ENCODE data around the gene OTOP3. TPM values are rescaled to one million over a fixed set of nuclear protein-coding genes. Genes with fewer than 3 reads are reported as not detected.

Gene OTOP3
- total and polyA plus RNA-seq, 2 donors (not counting 3 experiments of a cell fraction or from before 2014, with no cell fraction given), result not detected

DNA sequence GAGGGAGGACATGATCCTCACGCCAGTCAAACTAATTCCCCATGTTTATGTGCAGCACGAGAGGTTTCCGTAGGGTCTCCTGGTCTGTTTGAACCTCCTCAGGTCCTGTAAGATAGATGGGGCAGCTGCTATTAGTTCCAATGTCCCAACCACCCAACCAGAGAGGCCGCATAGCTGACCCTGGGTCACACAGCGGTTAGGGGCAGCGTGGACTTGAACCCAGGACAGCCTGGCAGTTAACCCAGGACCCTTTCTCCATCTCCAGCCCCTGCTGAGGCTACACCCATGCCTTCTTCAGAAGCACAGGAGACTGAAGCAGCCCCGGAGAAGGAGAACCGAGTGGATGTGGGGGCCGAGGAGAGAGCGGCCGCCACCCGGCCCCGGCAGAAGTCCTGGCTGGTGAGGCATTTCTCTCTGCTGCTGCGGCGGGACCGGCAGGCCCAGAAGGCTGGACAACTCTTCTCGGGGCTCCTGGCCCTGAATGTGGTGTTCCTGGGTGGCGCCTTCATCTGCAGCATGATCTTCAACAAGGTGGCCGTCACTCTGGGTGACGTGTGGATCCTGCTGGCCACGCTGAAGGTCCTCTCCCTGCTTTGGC lies 5.5 kb downstream of the OTOP3 start:
- TF ChIP-seq GATA2 (IDR thresholded peaks at IDR 0.05; ENCODE audit: insufficient read depth, insufficient read length, low read depth, low read length), result no peak
- no peak for TF ChIP-seq POLR2AphosphoS5 (IDR thresholded peaks at IDR 0.05; ENCODE audit: insufficient read depth, low read depth, low read length)
- TF ChIP-seq EZH2 (IDR thresholded peaks at IDR 0.05; ENCODE audit: borderline replicate concordance, low read depth, low read length, severe bottlenecking), result no peak
- no peak for TF ChIP-seq JUN (IDR thresholded peaks at IDR 0.05; ENCODE audit: borderline replicate concordance, insufficient read depth, insufficient read length, low read depth)
- TF ChIP-seq MYC (IDR thresholded peaks at IDR 0.05; ENCODE audit: low read depth, low read length), result no peak
- no peak for TF ChIP-seq FOS (IDR thresholded peaks at IDR 0.05; ENCODE audit: borderline replicate concordance, insufficient read depth, low read length)
- no peak for TF ChIP-seq POLR2A (IDR thresholded peaks at IDR 0.05; ENCODE audit: low read depth, low read length)
- TF ChIP-seq, protein P1, sequence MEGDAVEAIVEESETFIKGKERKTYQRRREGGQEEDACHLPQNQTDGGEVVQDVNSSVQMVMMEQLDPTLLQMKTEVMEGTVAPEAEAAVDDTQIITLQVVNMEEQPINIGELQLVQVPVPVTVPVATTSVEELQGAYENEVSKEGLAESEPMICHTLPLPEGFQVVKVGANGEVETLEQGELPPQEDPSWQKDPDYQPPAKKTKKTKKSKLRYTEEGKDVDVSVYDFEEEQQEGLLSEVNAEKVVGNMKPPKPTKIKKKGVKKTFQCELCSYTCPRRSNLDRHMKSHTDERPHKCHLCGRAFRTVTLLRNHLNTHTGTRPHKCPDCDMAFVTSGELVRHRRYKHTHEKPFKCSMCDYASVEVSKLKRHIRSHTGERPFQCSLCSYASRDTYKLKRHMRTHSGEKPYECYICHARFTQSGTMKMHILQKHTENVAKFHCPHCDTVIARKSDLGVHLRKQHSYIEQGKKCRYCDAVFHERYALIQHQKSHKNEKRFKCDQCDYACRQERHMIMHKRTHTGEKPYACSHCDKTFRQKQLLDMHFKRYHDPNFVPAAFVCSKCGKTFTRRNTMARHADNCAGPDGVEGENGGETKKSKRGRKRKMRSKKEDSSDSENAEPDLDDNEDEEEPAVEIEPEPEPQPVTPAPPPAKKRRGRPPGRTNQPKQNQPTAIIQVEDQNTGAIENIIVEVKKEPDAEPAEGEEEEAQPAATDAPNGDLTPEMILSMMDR (IDR thresholded peaks at IDR 0.05; ENCODE audit: extremely low read depth in 1 of 2, insufficient read depth in 1 of 2, low read depth in 1 of 2, low read length in 2 of 2), result no peak
- no peak for TF ChIP-seq MAX (IDR thresholded peaks at IDR 0.05; ENCODE audit: insufficient read depth, insufficient read length)
- Histone ChIP-seq H4K20me1 (replicated peaks; ENCODE audit: control insufficient read depth, extremely low read depth, insufficient read depth, low read length) (no peaks in the 10 kb centered on the region), H3K27me3 (ENCODE audit: control insufficient read depth in 2 of 2, insufficient read depth in 2 of 2, low read length in 2 of 2) (peaks cover 15 to 23% of the 10 kb centered on the region in 2 experiments), H3K4me1 (ENCODE audit: control insufficient read depth, extremely low read depth, insufficient read depth, low read length) (no peaks in the 10 kb centered on the region), H3K27ac (ENCODE audit: insufficient read depth, low read depth, low read length) (no peak overlapping the region), H2AFZ (ENCODE audit: low read depth, low read length) (no peak overlapping the region), H3K79me2 (ENCODE audit: control insufficient read depth, insufficient read depth, low read length) (no peaks in the 10 kb centered on the region), H3K4me3 (replicated peaks in 1 of 3; ENCODE audit: insufficient read depth in 1 of 3, low read depth in 1 of 3, low read length in 3 of 3) (no peak overlapping the region), H3K36me3 (ENCODE audit: control insufficient read depth in 2 of 2, extremely low read depth in 1 of 2, insufficient read depth in 2 of 2, low read length in 2 of 2) (no peaks in the 10 kb centered on the region), H3K9me1 (replicated peaks; ENCODE audit: control insufficient read depth, extremely low read depth, insufficient read depth, low read length) (no peaks in the 10 kb centered on the region), H3K4me2 (ENCODE audit: insufficient read depth, low read length) (no peak overlapping the region), H3K9ac (replicated peaks; ENCODE audit: extremely low read depth, insufficient read depth, low read length) (no peak overlapping the region), H3K9me3 (replicated peaks; ENCODE audit: control insufficient read depth, insufficient read depth, low read length) (no peaks in the 10 kb centered on the region)
- ChIA-PET POLR2A (no interaction called here), CTCF (no interaction called here)
- BruUV-seq (replicated peaks), result no TSS peak
- dilution Hi-C loops (cut with MboI; ENCODE audit: extremely low pct_ligation_motif_present, low sequenced_read_pairs), result no loop called here
- no peak for FAIRE-seq
- intact Hi-C loops (cut with micrococcal nuclease), result no loop called here
- no peak for DNase-seq (ENCODE audit: low read depth, low spot score)

Measured in endothelial cell of umbilical vein (primary cell).